ENCODE measurements around the gene RMI2.

DNA sequence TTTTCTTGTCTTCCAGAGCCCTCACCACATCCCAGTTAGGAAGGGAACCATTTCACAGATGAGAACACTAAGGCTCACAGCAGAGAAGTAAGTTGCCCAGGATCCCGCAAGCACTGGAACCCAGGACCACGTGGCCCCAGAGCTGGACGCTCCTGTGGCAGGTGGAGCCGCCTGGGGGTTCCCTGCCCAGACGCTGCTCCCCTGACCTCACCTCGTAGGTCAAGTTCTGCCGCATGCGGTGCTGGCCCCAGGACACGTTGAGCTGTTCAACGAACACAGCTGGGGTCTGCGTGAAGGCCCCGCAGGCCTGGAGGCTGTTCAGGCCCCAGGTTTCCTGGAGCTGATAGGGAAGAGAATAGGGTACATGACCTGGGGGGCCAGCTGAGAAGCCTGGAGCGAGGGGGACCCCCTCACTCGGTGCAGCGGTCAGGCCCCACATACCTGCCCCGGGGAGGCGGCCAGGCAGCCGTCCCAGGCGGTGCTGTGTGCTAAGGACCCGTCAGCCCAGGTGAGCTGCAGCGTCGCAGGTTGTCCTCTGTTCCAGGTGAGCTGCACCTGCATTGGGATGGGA is 54.1 kb downstream of the RMI2 start:
- no peak for TF ChIP-seq CTCF (optimal IDR thresholded peaks at IDR 0.05 in 1 of 3, IDR thresholded peaks at IDR 0.05 in 1 of 3, conservative IDR thresholded peaks at IDR 0.05 in 1 of 3; ENCODE audit: extremely low read depth in 1 of 3, insufficient read depth in 2 of 3, low read length in 3 of 3)
- no peak for TF ChIP-seq EZH2 (IDR thresholded peaks at IDR 0.05; ENCODE audit: low read length)
